NCI-H82 treated with DMSO at 0.1 percent for 48 hours (cell line): ENCODE data around the gene ANXA6.
A peak's percentile ranks its signal among the peaks of the same experiment; 100 is the strongest.
"Not testable (repeated sequence)": the region's sequence is repeated elsewhere in the genome, so short reads cannot be mapped to it uniquely, and the experiment has no call there.

Experiments
- DNase-seq: peaks from one replicate; lab custom pipeline; 2025; ENCODE audit not compliant: unreplicated experiment; lab: John Stamatoyannopoulos, UW

The ANXA6 gene

GRCh38 chr5:151181818-151182523 lies 24.4 kb upstream of the ANXA6 start:
- DNase-seq, result peak; percentile 29

DNA sequence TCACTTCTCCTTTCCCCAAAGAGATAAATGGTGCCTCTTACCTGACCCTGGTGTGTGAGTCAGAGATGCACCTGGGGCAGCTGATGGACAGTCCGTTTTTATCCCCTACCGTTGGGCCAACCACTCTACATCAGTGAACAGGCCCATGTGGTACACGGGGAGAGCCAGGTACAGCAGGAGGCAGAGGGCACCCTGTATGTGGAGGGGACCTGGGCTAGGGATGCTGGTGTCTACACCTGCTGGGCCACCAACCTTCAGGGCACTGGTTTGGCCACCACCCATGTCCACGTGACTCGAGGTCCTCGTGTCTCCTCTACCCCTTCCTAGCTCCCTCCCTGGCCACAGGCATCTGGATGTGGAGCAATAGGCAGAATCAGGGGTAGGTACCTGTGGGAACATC lies 22.7 kb upstream of the ANXA6 start:
- no peak for DNase-seq

- DNase-seq, result no peak
These were observed 21.9 kb upstream of the ANXA6 start for GRCh38 chr5:151179489-151179840.

DNA sequence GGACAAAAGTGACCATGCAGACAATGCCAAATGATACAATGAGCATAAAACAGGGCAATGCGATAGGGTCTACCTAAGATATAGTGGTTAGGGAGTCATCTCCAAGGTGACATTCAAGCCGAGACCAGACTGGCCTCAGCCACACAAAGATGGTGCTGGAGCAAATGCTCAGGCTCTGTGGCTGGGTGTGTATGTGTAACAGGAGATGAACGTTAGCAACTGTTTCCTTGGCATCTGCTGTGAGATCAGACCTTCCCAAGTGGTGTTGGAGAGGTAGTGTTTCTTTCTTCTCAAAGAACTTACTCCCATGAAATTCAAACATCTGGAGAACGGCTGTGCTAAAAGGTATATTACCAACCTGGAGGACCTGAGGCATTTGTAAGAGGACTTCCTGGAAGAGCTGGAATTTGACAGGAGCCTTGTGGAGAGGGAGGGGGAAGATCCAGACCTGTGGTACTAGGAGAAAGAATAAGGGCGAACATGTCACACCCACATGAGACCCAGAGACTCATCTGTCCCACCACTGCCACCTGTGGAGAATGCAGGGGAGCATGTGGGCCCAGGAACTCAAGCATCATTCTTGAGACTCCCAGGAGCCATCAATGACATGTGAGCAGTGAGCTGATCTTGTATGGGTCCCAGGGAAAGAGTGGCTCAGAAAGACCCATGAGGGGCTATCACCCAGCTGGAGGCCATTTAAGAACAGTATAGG lies 21.4 kb upstream of the ANXA6 start:
- DNase-seq, result no peak

GRCh38 chr5:151178372-151178771 lies 20.8 kb upstream of the ANXA6 start:
- no peak for DNase-seq

- DNase-seq, result not testable (repeated sequence)
These were observed 18.7 kb upstream of the ANXA6 start for GRCh38 chr5:151176268-151176667.

DNA sequence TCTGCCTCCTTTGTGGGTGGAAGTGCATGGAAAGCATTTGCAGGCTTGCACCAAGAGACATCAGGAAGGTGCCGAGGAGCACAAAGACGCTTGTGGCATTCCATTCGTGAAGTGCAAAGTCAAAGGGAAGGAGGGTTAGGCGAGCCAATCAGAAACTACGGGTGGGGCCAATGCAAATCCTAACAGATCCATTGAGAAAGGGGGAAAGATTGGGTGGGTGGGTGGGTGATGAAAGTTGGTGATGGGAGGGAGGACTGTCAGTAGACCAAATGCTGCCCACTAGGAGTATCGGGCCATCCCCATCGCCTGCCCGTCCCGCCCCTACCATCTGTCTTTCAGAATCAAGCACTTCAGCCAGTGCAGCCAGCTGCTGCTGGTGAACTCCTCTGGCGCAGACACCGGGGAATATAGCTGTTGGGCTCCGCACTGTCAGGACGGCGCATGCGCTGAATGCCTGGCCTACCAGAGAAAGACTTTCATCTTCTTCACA lies 17.1 kb upstream of the ANXA6 start:
- peak; percentile 93 for DNase-seq

DNA sequence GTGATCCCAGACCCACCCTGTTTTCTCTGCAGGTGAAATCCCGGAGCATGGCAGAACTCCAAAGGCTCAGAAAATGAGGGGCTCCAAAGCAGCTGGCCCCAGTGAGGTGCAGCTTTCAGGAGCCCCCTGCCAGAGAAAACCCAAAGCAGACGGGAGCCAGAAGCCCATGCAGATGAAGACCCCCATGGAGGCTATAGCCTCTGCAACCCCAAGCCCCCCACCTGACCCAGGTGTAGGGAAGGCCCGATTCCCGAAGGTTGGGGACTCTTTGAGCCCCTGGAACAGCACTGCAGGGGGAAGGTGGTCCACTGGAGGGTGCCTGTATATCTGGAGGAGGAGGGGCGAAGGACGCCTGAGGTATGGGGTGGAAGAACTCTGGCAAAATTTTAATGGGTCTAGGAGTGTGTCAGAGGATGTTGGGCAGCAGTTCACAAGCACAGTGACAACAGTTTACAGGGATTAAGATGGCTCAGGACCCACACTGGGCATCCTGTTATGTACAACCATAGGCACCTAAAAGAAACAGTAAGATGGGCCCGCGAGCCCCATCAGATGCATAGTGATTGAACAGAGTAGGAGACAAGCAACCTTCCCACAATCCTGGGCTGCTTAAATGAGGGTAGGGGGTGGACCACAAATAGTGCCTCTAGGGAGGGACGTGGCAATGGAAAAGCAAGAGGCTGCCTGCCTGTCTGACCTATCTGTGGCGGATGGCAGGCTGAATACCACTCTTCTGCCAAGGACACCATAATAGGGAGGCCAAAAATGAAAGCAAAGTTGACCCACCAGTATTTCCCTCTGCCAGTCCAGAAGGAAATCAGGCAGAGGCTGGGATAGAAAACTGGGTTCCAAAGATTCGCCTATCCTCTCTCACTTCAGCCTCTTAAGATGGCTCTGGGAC lies 16.4 kb upstream of the ANXA6 start:
- DNase-seq, result no peak

GRCh38 chr5:151171529-151171928 lies 13.9 kb upstream of the ANXA6 start:
- DNase-seq, result no peak

DNA sequence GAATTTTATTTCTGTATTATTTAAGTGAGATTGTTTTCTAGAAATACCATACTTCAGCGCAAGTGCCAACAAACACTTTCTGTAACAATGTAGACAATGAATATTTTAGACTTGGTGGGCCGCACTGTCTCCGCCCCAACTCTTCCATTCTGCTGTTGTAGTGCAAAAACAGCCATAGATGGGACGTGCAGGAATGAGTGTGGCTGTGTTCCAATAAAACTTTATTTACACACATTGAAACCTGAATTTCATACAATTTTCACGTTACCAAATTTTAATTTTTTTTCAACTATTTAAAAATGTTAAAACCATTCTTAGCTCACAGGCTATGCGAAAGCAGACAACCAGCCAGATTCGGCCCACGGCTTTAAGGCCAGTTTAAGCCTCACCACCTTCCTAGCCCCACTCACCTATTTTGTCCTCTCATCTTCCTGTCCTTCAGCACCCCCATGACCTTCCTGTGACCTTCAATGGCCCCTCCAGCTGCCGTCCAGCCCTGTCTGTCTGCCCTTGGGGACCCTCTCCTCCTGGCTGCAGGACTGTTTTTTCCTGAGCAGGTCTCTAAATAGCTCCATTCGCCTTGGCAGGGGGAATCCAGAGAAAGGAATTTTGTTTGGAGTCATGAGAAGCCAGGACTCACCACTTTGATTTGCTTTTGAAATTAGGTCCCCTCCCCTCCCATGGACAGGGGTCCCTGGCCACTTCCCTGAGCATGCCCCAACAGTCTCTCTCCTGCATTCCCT lies 11.2 kb upstream of the ANXA6 start:
- DNase-seq, result no peak

DNA sequence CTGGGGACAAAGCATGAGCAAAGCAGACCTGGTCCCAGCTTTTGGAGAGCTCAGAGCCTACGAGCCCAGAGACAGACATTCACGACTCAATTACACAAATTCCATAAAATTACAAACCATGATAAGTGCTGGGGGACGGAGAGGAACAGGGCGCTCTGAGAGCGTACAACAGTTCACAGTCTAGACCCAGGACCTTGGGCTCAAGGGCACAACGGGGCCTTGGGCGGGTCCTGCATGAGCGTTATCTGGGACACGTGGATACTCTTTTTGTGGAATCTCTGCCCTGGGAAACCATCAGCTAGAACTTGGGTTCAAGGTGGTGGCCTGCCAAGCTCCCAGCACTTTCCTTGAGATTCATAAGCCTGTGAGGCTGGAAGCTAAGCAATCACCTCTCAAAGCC lies 9.4 kb upstream of the ANXA6 start:
- DNase-seq, result no peak

GRCh38 chr5:151164687-151165392 lies 7.3 kb upstream of the ANXA6 start:
- DNase-seq, result peak; percentile 46

- DNase-seq, result no peak
These were observed 5.2 kb upstream of the ANXA6 start for GRCh38 chr5:151162776-151163175.

DNA sequence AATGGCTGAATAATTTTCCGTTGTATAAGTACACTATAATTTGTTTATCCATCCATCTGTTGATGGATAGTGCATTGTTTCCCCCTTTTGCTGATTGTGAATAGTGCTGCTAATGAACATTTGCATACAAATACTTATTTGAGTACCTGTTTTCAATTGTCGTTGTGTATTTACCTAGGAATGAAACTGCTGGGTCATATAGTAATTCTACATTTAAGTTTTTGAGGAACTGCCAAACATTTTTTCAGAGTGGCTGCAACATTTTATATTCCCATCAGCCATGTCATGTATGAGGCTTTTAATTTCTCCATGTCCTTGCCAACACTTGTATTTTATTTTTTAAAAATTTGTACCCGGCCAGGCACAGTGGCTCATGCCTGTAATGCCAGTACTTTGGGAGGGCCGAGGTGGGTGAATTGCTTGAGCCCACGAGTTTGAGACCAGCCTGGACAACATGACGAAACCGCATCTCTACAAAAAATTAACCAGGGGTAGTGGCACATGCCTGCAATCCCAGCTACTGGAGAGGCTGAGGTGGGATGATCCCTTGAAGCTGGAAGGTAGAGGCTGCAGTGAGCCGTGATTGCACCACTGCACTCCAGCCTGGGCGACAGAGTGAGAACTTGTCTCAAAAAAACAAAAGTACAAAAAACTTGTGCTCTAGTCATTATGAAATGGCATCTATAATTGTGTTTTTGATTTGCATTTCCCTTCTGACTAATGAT lies 2.2 kb upstream of the ANXA6 start:
- no peak for DNase-seq

GRCh38 chr5:151158287-151158661 lies 695 bp upstream of the ANXA6 start:
- DNase-seq, result peak; percentile 19

GRCh38 chr5:151156507-151157420 lies 815 bp downstream of the ANXA6 start:
- no peak for DNase-seq

- DNase-seq, result no peak
These were observed 1.6 kb downstream of the ANXA6 start for GRCh38 chr5:151155775-151156506.
